GM13976 (cell line): ENCODE measurements around the gene UBAC2.

Experiments
- DNase-seq: peaks from one replicate; pipeline ENCODE4 v3.0.0; 2012; ENCODE audit warnings: low spot score
- in situ Hi-C: fragments of 300-500 bp; cut with MboI; formaldehyde crosslinking; loops from one replicate; pipeline ENCODE4 v1.12.0; 2022; ENCODE audit warnings: low sequenced_read_pairs, mixed read lengths, inconsistent platforms; ENCODE audit not compliant: unreplicated experiment
- TF ChIP-seq, protein P1 (sequence below): IDR thresholded peaks from 2 replicates; pipeline ENCODE4 v1.5.1; 2012; ENCODE audit warnings: borderline replicate concordance, mild to moderate bottlenecking; ENCODE audit not compliant: insufficient read depth; ENCODE audit errors: extremely low read depth, missing control alignments, control extremely low read depth

Gene UBAC2

DNA sequence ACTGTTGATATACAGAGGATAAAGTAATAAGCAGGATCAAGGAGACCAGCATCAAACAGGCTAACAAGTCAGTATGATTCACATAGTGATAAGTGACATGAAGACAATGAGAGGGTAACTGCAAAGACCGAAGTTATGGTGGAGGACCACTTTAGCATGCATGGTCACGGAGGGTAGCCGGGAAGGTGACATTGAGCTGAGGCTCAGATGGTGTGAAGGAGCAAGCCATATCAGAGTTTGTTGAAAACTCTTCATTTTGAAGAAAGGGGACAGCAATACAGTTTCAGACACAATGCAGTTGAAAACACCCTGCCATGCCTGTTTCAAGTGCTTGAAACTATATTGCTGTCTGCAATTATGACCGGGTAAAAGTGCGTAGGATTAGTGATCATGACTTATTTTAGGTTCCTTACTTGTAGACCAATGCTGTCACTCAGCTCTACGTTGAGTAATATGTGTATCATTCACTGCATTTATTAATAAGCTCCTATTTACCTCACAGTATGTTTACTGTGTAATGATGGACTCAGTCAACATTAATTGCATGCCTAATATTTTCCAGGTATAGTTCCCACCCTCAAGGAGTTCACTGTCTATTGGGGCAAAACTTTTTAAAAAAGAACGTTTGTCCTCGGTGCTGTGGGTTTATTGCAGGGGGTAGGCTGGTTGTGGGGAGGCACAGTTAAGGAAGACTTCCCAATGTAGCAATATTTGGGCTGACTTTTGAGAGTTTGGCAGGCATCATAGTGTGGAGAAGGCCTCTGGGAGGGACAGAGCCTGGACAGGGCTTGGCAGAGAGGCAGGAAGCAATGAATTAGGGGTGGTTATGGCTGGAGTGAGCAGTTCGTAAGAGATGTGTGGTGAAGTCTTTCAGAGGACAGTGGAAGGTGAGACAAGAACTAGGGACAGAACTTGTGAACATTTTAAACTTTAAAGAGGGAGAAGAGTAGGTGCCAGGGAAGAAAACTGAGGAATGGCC, 3.2 kb downstream of the UBAC2 start:
- DNase-seq: no peak

DNA sequence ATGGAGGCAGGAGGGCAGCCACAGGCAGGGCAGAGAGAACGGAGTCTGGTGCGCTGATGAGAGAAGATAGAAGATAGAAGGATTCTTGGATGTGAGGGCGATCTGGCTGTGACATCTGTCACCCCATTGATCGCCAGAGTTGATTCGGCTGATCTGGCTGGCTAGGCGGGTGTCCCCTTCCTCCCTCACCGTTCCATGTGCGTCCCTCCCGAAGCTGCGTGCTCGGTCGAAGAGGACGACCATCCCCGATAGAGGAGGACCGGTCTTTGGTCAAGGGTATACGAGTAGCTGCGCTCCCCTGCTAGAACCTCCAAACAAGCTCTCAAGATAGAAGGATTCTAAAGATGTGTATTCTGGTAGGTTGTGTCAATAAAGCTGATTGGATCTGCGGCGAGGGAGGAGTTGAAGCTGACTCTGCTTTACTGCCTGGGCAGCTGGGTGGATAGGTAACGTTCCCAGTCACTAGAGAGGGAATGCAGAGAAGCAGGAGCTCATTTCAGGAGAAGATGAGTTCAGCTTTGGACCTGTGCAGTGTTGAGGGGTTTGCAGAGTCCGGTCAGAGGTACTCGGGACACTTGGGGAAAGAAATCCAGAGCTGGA, 5.1 kb downstream of the UBAC2 start:
- TF ChIP-seq, protein P1, sequence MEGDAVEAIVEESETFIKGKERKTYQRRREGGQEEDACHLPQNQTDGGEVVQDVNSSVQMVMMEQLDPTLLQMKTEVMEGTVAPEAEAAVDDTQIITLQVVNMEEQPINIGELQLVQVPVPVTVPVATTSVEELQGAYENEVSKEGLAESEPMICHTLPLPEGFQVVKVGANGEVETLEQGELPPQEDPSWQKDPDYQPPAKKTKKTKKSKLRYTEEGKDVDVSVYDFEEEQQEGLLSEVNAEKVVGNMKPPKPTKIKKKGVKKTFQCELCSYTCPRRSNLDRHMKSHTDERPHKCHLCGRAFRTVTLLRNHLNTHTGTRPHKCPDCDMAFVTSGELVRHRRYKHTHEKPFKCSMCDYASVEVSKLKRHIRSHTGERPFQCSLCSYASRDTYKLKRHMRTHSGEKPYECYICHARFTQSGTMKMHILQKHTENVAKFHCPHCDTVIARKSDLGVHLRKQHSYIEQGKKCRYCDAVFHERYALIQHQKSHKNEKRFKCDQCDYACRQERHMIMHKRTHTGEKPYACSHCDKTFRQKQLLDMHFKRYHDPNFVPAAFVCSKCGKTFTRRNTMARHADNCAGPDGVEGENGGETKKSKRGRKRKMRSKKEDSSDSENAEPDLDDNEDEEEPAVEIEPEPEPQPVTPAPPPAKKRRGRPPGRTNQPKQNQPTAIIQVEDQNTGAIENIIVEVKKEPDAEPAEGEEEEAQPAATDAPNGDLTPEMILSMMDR: no peak
- in situ Hi-C loops: no loop called here
- no peak for DNase-seq

More for the DNA sequence above, 3.2 kb downstream of the UBAC2 start:
- in situ Hi-C loops: no loop called here
- TF ChIP-seq, protein P1: no peak

DNA sequence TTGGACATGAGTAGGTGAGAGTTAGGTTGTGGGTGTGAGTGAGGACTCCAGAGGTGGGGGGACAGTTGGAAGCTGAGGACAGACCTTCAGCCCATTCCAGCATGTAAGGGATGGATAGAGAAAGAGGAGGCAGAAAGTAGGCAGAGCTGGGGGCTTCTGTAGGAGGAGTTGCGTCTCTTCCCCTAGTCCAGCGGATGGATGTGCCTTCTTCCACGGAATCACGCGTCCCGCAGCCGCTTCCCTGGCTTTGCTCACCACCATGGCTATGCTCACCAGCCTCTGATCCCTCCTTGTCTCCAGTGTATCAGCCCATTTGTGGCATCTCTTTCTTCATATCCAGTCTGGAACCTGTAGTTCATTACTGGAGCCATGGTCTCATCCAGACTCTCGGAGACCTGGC, 5.6 kb downstream of the UBAC2 start:
- in situ Hi-C loops: no loop called here
- TF ChIP-seq, protein P1: no peak

DNA sequence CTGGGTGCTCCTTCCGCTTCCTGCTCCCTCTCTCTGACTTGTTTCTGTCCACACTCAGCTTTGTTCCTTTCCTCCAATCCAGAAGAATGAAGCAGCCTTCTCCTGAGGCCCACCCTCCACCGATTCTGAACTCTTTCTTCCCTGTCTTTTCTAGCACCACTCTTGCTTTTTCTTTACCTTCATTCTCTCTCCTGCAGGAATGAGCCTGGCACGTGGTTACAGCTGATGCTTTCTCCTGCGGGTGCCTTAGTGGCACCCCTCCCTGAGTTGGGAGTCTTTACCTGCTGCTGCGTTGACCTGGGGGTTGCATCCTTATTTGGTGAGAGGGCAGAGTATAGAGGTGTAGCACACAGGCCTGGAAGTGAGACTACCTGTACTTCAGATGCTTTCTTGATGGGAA, 6.2 kb downstream of the UBAC2 start:
- DNase-seq: no peak
- in situ Hi-C loops: no loop called here
- TF ChIP-seq, protein P1: no peak

More for the DNA sequence above, 5.6 kb downstream of the UBAC2 start:
- DNase-seq: no peak

DNA sequence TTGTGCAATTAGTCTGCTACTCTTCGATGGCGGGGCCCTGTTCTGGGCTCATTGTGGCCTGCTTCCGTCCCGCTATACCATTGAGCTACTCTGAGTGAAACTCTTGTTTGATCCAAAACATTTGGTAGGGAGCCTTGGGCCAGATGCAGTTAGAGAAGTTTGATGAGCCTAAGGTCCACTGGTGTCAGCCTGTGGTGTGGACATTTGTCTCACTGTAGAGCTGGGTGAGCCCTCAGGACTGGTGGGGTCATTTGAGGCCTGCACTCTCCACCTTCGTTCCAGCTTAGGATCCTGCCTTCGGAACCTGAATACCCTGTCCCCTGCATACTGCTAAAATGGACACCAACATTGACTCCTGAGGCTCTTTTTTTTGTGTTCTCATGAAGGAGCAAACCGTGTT, 6.9 kb downstream of the UBAC2 start:
- no peak for DNase-seq
- TF ChIP-seq, protein P1: no peak
- in situ Hi-C loops: no loop called here

DNA sequence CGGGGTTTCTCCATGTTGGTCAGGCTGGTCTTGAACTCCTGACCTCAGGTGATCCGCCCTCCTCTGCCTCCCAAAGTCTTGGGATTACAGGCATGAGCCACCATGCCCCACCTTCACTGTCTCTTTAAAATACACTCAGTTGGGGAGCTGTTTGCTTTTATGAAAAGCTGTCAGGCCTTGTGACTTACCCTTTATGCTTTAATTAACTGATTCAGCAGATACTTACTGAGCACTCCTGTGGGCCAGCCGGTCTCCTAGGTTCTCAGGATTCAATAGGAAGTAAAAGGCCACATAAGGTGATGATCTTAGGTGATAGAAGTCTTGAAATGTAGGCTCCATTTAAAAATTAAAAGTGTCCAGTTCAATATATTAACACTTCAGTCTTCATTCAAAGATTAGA, 7.5 kb downstream of the UBAC2 start:
- in situ Hi-C loops: no loop called here
- TF ChIP-seq, protein P1: no peak

More for the DNA sequence above, 7.5 kb downstream of the UBAC2 start:
- no peak for DNase-seq
